Erythroblast (primary cell): ENCODE data around the gene TRPC3.
"Not testable (repeated sequence)": the region's sequence is repeated elsewhere in the genome, so short reads cannot be mapped to it uniquely, and the experiment has no call there.

Experiments used
- DNase-seq, 2 experiments: peaks; one replicate each; lab custom pipeline; 2025; lab: John Stamatoyannopoulos, UW
- GATA1 ChIP-seq: IDR thresholded peaks from 2 replicates; pipeline ENCODE4 v1.6.1; 2011; ENCODE audit warnings: low read depth, mild to moderate bottlenecking, control low read depth, low read length, moderate library complexity
- POLR2A ChIP-seq: IDR thresholded peaks from 2 replicates; pipeline ENCODE4 v1.6.1; 2011; ENCODE audit warnings: mild to moderate bottlenecking, low read length

Gene TRPC3

DNA sequence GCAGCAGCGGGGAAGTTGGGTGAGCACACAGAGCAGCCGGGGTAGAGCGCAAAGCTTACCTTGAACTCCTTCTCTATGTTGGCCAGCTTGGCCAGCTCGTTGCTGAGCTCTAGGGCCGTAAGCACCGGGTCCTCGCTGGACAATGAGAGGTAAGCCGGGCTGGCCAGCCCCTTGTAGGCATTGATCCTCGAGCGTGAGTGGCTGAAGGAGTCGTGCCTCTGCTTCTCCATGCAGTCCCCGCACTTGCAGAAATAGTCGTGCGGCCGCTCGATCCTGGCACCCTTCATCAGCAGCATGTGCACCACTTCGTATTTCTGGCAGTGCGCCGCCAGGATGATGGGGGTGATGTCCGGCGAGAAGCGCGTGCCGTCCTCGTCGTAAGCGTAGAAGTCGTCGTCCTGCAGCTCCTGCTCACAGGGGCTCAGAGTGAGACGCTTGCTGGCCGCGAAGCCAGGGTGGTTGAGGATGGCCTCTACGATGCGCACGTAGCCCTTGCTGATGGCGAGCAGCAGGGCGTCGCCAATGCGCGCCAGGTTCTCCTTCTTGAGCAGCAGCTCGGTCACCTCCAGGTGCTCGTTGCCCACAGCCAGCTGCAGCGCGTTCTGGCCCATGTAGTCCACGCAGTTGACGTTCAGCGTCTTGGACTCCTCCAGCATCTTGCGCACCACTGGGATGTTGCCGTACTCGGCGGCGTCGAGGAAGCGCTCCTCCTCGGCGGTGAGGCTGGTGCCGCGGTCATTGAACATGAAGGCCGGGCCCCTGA is 19.5 kb downstream of the TRPC3 start:
- DNase-seq = no peak
- TF ChIP-seq GATA1 (no peak), POLR2A (no peak)

DNA sequence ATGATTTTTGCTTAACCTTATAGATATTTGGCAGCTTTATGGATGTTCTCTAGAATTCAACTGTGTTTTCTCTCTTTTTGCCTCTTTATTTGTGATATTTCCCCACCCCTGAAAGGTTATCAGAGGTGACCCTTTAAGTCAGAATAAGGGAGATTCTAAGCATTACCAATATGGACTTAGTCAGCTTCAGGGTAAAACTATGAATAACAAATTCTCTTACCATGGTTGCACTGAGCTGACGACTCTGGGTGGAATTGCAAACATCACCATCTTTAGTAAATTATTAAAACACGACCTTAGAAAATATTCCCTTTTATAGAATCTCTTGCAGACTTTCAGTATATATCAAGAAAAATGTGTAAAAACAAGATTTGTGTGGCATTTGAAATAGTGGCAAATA is 21.6 kb downstream of the TRPC3 start:
- DNase-seq = no peak
- TF ChIP-seq POLR2A (no peak), GATA1 (no peak)

DNA sequence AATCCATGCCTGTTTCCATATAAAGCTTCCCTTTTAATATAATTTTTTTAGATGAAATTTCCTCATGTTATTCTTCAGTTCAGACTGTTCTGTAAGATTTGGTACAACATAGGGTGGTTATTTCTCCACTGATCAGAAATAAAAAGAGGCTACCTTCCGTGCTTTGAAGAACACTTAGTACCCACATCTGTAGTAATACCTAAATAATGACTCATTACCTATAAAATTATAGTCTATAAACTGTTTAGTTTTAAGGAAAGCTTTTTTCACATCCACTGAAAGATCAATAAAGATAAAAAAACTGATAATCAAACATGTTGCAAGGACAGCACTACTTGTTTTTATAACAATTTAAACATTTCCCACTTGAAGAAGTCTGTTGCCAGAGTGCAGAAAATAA is 23.9 kb downstream of the TRPC3 start:
- DNase-seq = no peak
- TF ChIP-seq GATA1 = no peak
- no peak for TF ChIP-seq POLR2A

DNA sequence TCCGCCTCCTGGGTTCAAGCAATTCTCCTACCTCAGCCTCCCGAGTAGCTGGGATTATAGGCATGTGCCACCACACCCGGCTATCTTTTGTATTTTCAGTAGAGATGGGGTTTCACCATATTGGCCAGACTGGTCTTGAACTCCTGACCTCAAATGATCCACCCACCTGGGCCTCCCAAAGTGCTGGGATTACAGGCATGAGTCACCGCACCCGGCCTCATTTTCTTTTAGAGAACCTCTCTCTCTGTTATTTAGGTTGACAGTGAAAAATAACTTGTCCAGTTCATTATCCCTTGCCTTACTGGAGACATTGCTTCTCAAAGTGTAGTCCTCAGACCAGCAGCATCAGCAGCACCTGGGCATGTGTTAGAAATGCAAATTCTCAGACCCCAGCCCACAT is 25.4 kb downstream of the TRPC3 start:
- DNase-seq = not testable (repeated sequence)

DNA sequence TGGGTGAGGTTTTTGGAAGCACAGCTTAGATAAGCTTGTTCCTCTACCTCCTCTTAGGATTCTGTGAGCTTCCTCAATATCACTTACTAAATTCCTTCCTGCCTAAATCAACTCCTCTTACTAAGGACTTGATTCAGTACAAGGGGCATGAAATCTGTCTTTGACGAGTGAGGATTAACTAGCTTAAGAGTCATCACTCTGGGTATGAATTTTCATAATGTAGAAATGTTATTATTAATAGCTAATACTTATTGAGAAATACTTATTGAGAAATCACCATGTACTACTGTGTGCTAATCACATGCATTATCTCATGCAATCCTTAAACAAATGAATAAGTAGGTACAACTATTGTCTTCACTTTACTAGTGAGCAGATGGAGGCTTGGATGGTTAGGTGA is 28.6 kb downstream of the TRPC3 start:
- no peak for DNase-seq

DNA sequence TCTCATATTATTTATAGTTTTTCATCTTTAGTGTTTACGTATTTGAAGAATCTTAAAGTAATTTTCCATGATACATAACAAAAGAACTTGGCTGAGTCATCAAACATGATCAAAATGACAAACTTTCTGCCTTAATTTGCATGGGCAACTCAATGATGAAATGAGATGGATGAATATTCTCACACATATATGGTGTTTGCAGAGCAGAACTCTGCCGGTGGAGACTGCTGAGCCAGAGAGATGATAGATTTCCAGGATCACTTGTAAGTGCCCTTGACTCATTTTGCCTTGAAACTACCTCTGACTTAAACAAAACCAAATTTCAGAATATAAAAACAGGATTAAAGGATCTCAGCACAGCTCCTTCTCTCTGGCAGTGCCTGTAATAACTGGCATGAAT is 38.2 kb downstream of the TRPC3 start:
- no peak for DNase-seq
- TF ChIP-seq POLR2A (no peak), GATA1 (no peak)

More for the DNA sequence above, 28.6 kb downstream of the TRPC3 start:
- no peak for TF ChIP-seq GATA1
- no peak for TF ChIP-seq POLR2A

DNA sequence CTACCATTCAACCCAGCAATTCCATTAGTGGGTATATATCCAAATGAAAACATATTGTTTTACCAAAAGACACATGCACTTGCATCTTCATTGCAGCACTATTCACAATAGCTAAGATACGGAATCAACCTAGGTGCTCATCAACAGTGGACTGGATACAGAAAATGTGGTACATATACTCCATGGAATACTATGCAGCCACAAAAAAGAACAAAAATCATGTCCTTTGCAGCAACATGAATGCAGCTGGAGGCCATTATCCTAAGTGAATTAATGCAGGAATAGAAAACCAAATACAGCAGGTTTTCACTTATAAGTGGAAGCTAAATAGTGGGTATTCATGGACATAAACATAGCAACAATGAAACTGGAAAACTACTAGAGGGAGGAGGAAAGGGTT is 43.5 kb downstream of the TRPC3 start:
- DNase-seq = no peak
- TF ChIP-seq GATA1 = no peak

DNA sequence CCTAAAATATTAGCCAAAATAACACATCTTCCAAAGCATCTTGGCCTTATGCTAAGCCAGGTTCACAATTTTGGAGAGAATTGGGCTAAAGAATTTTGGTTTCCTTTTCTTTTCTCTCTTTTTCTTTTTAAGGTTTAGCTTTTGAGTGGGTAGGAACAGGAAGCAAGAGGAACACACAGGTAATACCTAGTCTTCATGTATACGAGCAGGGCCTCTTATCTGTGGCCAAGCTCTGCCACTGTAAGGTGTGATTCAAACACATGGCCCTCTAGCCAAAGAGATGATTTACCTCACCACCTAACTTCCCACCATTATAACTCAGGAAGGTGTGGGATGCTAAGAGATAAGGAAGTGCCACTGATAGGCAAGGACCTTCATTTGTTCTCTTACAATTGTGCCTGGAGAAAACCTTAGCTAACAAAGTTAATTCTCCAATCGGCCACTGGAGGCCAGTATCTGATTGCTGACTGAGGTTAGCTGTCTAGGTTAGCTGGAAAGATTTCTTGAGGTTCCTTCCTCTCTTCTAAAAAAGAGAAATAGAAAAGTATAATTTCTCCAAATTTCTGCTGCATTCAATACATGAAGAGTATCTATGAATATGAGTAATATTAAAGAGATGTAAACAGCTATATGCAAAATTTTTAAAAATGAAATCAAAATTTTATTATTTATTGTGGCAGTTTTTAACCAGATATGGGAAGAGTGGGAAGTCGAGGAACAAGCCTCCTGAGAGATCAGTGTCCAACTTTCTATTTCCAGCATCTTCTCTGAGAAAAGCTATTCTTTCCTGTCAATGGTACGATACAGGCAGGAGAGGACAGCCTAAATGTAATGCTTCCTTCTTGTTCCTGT is 51.5 kb downstream of the TRPC3 start:
- peak; percentile 48 to 68 for DNase-seq
- TF ChIP-seq POLR2A (no peak), GATA1 (no peak)

DNA sequence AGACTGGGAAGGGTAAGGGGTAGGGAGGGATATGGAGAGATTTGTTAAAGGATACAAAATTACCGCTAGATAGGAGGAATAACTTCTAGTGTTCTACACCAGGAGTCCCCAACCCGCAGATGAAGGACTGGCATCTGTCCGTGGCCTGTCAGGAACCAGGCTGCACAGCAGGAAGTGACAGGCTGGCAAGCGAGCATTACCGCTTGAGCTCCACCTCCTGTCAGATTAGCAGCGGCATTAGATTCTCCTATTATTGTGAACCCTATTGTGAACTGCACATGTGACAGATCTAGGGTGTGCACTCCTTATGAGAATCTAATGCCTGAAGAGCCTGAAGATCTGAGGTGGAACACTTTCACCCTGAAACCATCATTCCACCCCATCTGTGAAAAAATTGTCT is 53.7 kb downstream of the TRPC3 start:
- TF ChIP-seq GATA1 = no peak
- DNase-seq = no peak

DNA sequence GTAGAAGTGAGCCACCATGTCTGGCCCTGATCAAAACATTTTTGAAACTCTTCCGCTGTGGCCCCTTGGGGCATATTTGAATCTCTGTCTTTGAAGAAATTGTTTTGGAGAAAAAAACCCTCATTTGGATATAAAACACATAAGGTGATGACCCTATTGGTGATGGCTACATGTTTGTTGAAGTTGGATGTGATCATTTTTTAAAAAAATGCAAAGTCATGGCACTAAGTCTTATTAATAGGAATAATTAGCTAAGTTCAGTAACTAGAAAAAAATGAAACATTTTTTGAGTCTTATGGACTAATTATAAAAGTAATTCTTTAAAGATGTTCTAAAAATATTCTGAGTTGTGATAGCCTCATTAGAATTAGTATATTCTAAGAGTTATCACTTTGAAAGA is 63.7 kb downstream of the TRPC3 start:
- DNase-seq = no peak
- TF ChIP-seq POLR2A (no peak), GATA1 (no peak)

DNA sequence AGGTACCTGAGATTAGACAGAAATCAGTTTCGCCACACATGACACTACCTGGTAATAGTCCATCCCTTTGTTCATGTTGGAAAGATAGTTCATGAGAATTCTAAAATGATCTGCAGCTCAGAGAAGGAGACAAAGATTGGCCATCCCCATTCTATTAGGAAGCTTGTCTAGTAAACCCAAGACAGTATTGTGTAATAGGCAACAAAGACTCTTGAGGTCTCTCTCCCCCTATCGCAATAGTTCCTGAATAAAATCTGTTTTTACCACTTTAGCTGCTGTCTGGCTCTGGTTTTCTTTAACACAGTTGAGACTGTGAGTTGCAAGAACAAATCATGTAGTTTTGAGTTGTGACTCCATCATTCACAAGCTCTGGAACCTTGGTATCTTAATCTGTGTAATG is 66.7 kb downstream of the TRPC3 start:
- TF ChIP-seq GATA1 (no peak), POLR2A (no peak)
- DNase-seq = no peak

DNA sequence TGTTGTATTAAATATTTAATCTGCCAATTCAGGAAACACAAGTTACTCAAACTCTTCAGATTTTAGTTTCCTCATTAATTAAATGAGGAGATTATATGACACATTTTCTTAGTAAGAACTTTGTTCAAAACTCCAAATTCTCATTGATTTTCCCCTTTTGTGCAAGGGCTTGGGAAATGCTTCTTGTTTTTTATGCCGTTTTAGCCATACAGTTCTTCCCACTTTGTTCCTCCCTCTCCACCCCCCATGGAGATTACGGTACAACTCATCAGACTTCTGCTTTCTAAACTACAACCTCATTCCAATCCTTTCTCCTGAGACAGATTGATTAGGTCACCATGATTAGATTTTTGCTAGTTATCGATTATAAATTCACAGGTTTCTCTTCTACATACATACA is 70.7 kb downstream of the TRPC3 start:
- TF ChIP-seq POLR2A (no peak), GATA1 (no peak)
- no peak for DNase-seq

DNA sequence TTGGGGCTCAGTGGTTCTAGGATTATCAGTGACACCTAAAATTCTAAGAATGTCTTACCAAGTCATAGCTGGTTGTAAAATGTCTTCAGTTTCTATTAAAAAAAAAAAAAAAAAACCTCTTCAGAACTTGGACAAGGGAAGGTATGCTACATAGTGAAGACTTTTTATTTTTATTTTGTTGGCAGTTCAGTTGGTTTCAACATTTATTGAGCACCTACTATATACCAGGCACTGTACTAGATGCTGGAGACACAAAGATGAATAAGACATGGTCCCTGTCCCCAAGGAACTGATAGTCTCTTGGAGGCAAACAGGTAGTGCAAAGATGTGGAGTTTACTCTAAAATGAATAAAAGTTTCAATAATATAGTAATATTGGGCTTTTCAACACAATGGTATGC is 72.7 kb downstream of the TRPC3 start:
- no peak for DNase-seq
- no peak for TF ChIP-seq POLR2A
- TF ChIP-seq GATA1 = no peak

DNA sequence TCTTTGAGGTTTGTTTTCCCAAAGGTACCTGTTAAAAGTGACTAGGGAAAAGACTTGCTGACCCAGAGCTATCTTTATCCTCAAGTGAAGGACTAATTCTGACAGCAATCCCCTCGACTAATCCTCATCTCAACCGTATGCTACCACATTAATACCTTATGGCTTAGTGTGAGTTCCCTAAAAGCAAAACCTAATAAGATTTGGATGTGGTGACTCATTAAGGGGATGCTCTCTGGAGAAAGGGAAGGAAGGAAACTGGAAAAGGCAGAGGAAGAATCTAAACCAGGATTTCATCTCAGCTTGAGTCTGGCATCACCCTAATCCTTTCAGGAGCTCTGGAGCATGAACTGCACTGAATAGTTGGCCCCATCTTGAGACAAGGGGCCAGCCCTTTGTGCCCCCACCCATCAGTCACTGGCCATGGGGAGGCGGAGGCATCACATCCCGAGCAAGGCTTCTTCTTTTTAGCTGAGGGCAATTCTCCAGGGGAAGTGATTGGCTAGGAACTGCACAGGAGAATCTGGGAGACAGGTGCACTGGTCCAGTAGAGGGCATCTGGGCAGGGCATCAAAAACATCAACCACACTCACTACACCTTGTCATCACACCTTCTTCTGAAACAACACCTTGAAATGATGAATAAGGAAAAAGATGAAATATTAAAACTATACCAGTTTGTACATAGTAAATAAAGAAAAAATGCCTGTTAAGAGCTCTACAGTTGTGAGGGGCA is 74.7 kb downstream of the TRPC3 start:
- DNase-seq = peak in 1 of 2 experiments; percentile 6
- no peak for TF ChIP-seq POLR2A
- TF ChIP-seq GATA1 = no peak

DNA sequence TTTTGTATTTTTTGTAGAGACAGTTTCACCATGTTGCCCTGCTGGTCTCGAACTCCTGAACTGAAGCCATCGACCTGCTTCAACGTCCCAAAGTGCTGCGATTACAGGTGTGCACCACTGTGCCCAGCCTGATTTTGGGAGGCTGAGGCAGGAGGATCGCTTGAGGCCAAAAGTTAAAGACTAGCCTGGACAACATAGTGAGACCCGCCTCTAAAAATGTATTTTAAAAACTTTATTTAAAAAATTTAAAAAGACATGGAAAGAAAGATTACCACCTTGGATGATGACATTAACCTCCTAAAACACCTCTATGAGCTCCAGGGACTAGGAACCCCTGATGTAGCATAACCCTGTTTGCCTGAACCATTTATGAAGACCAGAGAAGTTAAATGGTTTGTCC is 75.8 kb downstream of the TRPC3 start:
- TF ChIP-seq POLR2A (no peak), GATA1 (no peak)
- DNase-seq = no peak
